NB4 (cell line): ENCODE data around the gene IZUMO4.
"Not testable (repeated sequence)": the region's sequence is repeated elsewhere in the genome, so short reads cannot be mapped to it uniquely, and the experiment has no call there.

Experiments
- DNase-seq: peaks from one replicate; pipeline ENCODE4 v3.0.0; 2010; ENCODE audit warnings: low read depth
- H3K4me3 ChIP-seq: one replicate; pipeline ENCODE4 v1.5.1; 2011; ENCODE audit warnings: mild to moderate bottlenecking, low read depth, low read length, moderate library complexity
- MYC ChIP-seq: IDR thresholded peaks from 2 replicates; pipeline ENCODE4 v1.6.1; 2011; ENCODE audit warnings: low read depth, low read length
- POLR2A ChIP-seq: IDR thresholded peaks from 2 replicates; pipeline ENCODE4 v1.6.1; 2011; ENCODE audit warnings: mild to moderate bottlenecking; ENCODE audit not compliant: insufficient read length; ENCODE audit errors: extremely low read depth
- TF ChIP-seq, protein P1 (sequence below): IDR thresholded peaks from 2 replicates; pipeline ENCODE4 v1.6.1; 2011; ENCODE audit warnings: low read depth, low read length
- TF ChIP-seq, protein P2 (sequence below): IDR thresholded peaks from one replicate; pipeline ENCODE4 v1.5.1; 2012; ENCODE audit warnings: low read depth, low read length

Gene IZUMO4

DNA sequence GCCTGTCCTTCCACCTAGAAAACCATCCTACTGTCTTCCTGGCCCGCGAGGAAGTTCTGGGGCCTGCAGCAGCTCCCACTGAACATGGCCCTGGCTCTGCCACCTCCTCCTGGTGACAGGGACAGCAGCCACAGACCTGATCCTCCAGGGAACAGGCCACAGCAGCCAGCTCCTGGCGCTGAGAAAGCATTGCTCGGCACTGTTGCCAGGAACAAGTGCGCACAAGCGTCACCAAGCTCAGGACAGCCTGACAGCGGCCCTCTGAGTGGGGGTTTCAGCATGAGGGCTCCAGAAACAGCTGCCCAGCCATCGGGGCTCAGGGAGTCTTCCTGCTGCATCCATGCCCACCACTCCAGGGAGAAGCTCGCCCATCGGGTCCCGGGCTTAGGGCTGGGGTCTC, 32.8 kb downstream of the IZUMO4 start:
- DNase-seq = no peak
- no peak for TF ChIP-seq POLR2A
- TF ChIP-seq, protein P1, sequence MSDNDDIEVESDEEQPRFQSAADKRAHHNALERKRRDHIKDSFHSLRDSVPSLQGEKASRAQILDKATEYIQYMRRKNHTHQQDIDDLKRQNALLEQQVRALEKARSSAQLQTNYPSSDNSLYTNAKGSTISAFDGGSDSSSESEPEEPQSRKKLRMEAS = no peak
- no peak for TF ChIP-seq MYC
- TF ChIP-seq, protein P2, sequence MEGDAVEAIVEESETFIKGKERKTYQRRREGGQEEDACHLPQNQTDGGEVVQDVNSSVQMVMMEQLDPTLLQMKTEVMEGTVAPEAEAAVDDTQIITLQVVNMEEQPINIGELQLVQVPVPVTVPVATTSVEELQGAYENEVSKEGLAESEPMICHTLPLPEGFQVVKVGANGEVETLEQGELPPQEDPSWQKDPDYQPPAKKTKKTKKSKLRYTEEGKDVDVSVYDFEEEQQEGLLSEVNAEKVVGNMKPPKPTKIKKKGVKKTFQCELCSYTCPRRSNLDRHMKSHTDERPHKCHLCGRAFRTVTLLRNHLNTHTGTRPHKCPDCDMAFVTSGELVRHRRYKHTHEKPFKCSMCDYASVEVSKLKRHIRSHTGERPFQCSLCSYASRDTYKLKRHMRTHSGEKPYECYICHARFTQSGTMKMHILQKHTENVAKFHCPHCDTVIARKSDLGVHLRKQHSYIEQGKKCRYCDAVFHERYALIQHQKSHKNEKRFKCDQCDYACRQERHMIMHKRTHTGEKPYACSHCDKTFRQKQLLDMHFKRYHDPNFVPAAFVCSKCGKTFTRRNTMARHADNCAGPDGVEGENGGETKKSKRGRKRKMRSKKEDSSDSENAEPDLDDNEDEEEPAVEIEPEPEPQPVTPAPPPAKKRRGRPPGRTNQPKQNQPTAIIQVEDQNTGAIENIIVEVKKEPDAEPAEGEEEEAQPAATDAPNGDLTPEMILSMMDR = no peak
- H3K4me3 ChIP-seq = no peak overlapping the region

DNA sequence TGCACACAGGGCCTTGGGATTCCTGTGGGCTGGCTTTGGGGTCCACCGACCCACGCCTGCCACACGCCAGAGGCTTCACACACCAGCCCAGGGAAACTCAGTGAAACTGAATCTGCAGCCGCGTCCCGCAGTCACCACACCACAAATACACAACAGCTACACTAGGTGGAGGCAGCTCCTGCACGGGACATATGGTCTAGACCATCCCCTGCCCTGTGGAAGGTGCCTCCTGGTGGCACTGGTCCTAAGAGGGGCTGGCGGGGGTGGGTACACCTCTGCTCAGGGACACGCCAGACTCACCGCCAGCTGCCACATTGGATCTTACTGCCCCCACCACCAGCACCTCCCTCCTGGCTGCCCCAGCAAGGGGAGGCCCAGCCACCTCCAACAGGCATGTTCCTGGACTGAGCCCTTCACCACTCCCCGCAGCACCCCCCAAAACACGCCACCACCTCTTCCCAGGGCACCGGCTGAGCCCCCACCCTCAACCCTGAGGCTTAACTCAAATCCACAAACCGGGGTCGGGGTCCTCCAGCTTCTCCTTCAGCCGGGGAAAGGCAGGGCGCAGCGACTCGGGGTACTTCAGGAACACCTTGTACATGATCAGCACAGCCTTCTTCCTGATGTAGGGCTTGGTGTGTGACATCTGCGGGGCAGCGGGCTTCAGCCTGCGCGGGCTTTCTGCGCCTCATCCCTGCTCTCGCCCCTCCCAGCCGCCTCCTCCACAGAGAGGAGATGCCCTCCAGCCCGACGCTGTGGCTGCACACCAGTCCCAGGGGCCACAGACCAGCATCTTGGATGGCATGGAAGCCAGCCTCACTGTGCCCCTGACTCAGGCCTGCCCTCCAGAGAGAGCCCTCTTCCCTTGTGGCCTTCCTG, 33.4 kb downstream of the IZUMO4 start:
- no peak overlapping the region for H3K4me3 ChIP-seq
- DNase-seq = no peak
- TF ChIP-seq POLR2A (no peak), MYC (no peak)
- TF ChIP-seq, protein P1 = no peak
- TF ChIP-seq, protein P2 = no peak

DNA sequence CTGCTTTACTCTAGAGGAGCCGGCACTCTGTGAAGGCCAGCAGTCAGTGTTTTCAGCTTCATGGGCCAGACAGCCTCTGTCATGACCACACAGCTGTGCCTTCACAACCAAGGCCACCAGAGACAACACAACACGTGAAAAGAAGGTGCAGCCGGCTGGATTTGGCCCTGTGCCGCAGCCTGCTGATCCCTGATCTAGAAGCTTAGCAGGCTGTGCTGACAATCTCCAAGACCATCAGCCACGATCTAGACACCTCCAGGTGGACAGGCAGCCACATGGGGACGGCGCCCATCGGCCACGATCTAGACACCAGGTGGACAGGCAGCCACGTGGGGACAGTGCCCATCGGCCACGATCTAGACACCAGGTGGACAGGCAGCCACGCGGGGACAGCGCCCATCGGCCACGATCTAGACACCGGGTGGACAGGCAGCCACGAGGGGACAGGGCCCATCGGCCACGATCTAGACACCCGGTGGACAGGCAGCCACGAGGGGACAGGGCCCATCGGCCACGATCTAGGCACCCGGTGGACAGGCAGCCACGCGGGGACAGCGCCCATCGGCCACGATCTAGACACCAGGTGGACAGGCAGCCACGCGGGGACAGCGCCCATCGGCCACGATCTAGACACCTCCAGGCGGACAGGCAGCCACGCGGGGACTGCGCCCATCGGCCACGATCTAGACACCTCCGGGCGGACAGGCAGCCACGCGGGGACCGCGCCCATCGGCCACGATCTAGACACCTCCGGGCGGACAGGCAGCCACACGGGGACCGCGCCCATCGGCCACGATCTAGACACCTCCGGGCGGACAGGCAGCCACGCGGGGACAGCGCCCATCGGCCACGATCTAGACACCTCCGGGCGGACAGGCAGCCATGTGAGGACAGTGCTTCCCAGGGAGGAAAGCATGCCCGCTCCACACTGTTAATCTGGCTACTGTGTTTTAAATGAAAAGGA, 34.6 kb downstream of the IZUMO4 start:
- H3K4me3 ChIP-seq = not testable (repeated sequence)

DNA sequence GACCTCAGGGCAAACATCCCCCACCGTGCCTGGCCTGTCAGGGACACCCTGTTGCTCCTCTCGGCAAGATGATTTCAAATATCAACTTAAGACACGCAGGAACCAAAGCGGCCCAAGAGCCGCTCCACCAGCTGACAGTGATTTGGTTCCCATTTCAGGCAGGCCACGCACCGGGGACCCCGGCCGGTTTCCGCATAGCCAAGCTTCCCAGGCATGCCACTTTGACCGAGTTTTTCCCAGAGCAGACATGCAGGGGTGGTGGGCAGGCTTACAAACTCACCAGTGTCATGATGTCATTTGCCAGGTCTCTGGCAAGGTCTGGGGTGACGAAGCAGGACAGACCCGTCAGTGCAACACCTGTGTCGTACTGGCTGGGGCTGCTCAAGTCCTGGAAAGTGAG, 35.5 kb downstream of the IZUMO4 start:
- no peak for DNase-seq
- no peak overlapping the region for H3K4me3 ChIP-seq
- TF ChIP-seq, protein P1 = no peak
- TF ChIP-seq, protein P2 = no peak
- TF ChIP-seq MYC (no peak), POLR2A (no peak)

More for the DNA sequence above, 34.6 kb downstream of the IZUMO4 start:
- not testable (repeated sequence) for DNase-seq

DNA sequence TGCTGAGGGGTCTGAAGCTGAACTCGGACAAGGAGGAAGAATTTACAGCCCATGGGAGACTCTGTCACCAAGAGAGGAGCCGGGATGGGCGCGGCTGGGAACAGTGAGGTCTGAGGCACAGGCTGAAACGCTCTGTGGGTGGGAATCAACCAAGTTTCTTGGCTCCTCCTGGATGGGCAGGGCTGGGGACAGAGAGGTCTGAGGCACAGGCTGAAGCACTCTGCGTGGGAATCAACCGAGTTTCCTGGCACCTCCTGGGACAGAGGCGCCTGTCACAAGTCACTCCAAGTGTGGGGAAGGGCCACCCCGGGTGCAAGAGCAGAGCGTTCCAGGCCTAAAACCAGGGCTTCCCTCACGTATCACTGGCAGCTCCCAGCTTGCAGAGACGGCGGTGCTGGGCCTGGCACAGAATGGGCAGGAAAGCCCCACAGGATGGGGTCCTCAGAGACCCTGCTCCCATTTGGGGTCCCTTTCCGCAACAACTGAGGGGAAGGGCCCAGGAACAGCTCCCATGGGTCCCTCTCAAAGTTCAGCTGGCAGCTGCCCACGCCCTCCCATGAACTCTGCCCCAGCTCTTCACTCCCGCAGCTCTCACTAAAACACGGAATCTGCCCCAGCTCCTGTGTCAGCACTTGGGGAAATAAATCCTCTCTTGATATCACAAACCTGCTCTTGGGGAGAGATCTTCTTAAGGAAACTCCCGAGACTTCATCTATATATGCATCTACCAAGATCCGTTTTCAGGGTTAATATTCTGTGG, 36.2 kb downstream of the IZUMO4 start:
- TF ChIP-seq MYC = no peak
- TF ChIP-seq, protein P2 = no peak
- no peak overlapping the region for H3K4me3 ChIP-seq

More for the DNA sequence above, 36.2 kb downstream of the IZUMO4 start:
- DNase-seq = no peak
